A549 (cell line): ENCODE data around the gene TRAF7. TPM values are rescaled to one million over a fixed set of nuclear protein-coding genes. Genes with fewer than 3 reads are reported as not detected.
A peak's percentile ranks its signal among the peaks of the same experiment; 100 is the strongest.

ENCODE experiments used
- ATAC-seq, 2 experiments: fragments of 200-7000 bp in 1 of 2; fragments of >200 bp in 1 of 2; cut with Nextera tagmentation in 1 of 2; cut with Tn5 transposase in 1 of 2; 3 replicates each; pipeline versions ENCODE4 v1.8.0 to v1.9.1; 2018 to 2020; ENCODE audit warnings: mild to moderate bottlenecking in 1 of 2, moderate library complexity in 1 of 2
- CTCF ChIA-PET: fragments of 300-600 bp; sonication (Branson Sonifier 250); formaldehyde crosslinking; extraction: SDS; loops from one replicate; lab custom pipeline; 2021; ENCODE audit warnings: antibody characterized with exemption, inconsistent platforms; lab: Yijun Ruan, JAX
- POLR2A ChIA-PET: fragments of 350-600 bp; formaldehyde crosslinking; extraction: SDS; loops from one replicate; lab custom pipeline; 2021; ENCODE audit warnings: antibody characterized with exemption, inconsistent platforms; lab: Yijun Ruan, JAX
- DNase-seq, 2 experiments: peaks; one replicate each; pipeline versions ENCODE4 v3.0.0 to v3.0.0-alpha.2; 2011 to 2016; ENCODE audit warnings: low read depth in 1 of 2, low spot score in 1 of 2
- FAIRE-seq: peaks from 2 replicates; lab custom pipeline; 2011; peaks lifted over from hg19 to GRCh38; lab: Jason Lieb, UNC
- H3K27ac ChIP-seq, 2 experiments: fragments of >200 bp; sonication (Bioruptor Twin); formaldehyde crosslinking; 3 replicates each; pipeline ENCODE4 v1.5.1; 2016 to 2017
- H3K4me1 ChIP-seq: fragments of >200 bp; sonication (Bioruptor Twin); formaldehyde crosslinking; 3 replicates; pipeline ENCODE4 v1.6.1; 2016
- H3K4me2 ChIP-seq: fragments of >200 bp; sonication (Bioruptor Twin); formaldehyde crosslinking; 3 replicates; pipeline ENCODE4 v1.6.1; 2016
- H3K4me3 ChIP-seq: fragments of >200 bp; sonication (Bioruptor Twin); formaldehyde crosslinking; 3 replicates; pipeline ENCODE4 v1.5.1; 2016
- H3K9me3 ChIP-seq: fragments of >200 bp; sonication (Bioruptor Twin); formaldehyde crosslinking; 3 replicates; pipeline ENCODE4 v1.6.1; 2016
- CEBPB ChIP-seq, 2 experiments: fragments of >200 bp in 1 of 2; sonication (Bioruptor Twin) in 1 of 2; formaldehyde crosslinking in 1 of 2; IDR thresholded peaks; 2 replicates each; pipeline ENCODE4 v1.6.1; 2012 to 2016
- CHD4 ChIP-seq: fragments of 200-600 bp; sonication (generic); IDR thresholded peaks from 2 replicates; pipeline ENCODE4 v1.6.1; 2016; ENCODE audit warnings: antibody characterized with exemption, mild to moderate bottlenecking, borderline replicate concordance
- CTCF ChIP-seq: fragments of >200 bp; sonication (Bioruptor Twin); formaldehyde crosslinking; IDR thresholded peaks from 3 replicates; pipeline ENCODE4 v1.5.1; 2016
- EP300 ChIP-seq, 2 experiments: fragments of >200 bp; sonication (Bioruptor Twin); formaldehyde crosslinking; IDR thresholded peaks; 2 replicates in 1 of 2; 3 replicates in 1 of 2; pipeline ENCODE4 v1.6.1; 2016 to 2017
- ESRRA ChIP-seq: fragments of 150-350 bp; IDR thresholded peaks from 2 replicates; pipeline ENCODE4 v1.6.1; 2014; ENCODE audit warnings: mild to moderate bottlenecking, low read length, borderline replicate concordance
- HOXB13 ChIP-seq: fragments of 250-450 bp; sonication (Bioruptor Pico); IDR thresholded peaks from 2 replicates; pipeline ENCODE4 v1.5.0; 2020; ENCODE audit warnings: low read depth, mild to moderate bottlenecking, moderate library complexity
- JUN ChIP-seq, 2 experiments: fragments of >200 bp; sonication (Bioruptor Twin); formaldehyde crosslinking; IDR thresholded peaks; 2 replicates in 1 of 2; 3 replicates in 1 of 2; pipeline ENCODE4 v1.6.1; 2016 to 2017
- KDM1A ChIP-seq: fragments of 200-600 bp; sonication (generic); IDR thresholded peaks from 2 replicates; pipeline ENCODE4 v1.6.1; 2016; ENCODE audit warnings: low read depth, mild to moderate bottlenecking
- MAFK ChIP-seq: fragments of 450-650 bp; IDR thresholded peaks from 2 replicates; pipeline ENCODE4 v1.6.1; 2014; ENCODE audit not compliant: partially characterized antibody
- MAZ ChIP-seq: fragments of 150-350 bp; IDR thresholded peaks from 2 replicates; pipeline ENCODE4 v1.6.1; 2014; ENCODE audit warnings: antibody characterized with exemption, low read depth, low read length, borderline replicate concordance
- MYC ChIP-seq: IDR thresholded peaks from 2 replicates; pipeline ENCODE4 v1.6.1; 2012; ENCODE audit warnings: mild to moderate bottlenecking, inconsistent platforms, low read length, improper control_type of control experiment, borderline replicate concordance
- NR3C1 ChIP-seq: fragments of >200 bp; sonication (Bioruptor Twin); formaldehyde crosslinking; IDR thresholded peaks from 3 replicates; pipeline ENCODE4 v1.6.1; 2017
- PHF8 ChIP-seq: fragments of 200-600 bp; sonication (generic); IDR thresholded peaks from 2 replicates; pipeline ENCODE4 v1.6.1; 2016; ENCODE audit warnings: low read depth, mild to moderate bottlenecking, antibody characterized with exemption, moderate library complexity, borderline replicate concordance
- POLR2A ChIP-seq: IDR thresholded peaks from 2 replicates; pipeline ENCODE4 v1.6.1; 2012; ENCODE audit warnings: mild to moderate bottlenecking, low read length
- RARB ChIP-seq: fragments of 250-450 bp; sonication (Bioruptor Pico); IDR thresholded peaks from 2 replicates; pipeline ENCODE4 v1.8.0; 2021; ENCODE audit warnings: mild to moderate bottlenecking, moderate library complexity
- RCOR1 ChIP-seq: fragments of 150-350 bp; IDR thresholded peaks from 2 replicates; pipeline ENCODE4 v1.6.1; 2014; ENCODE audit warnings: antibody characterized with exemption, low read length, low read depth
- REST ChIP-seq: fragments of 200-600 bp; sonication (generic); IDR thresholded peaks from 2 replicates; pipeline ENCODE4 v1.6.1; 2016; ENCODE audit warnings: antibody characterized with exemption, mild to moderate bottlenecking, moderate library complexity
- TFCP2L1 ChIP-seq: fragments of 250-450 bp; sonication (Bioruptor Pico); IDR thresholded peaks from 2 replicates; pipeline ENCODE4 v1.5.0; 2021; ENCODE audit warnings: mild to moderate bottlenecking
- ZNF302 ChIP-seq: fragments of 250-450 bp; sonication (Bioruptor Pico); IDR thresholded peaks from 2 replicates; pipeline ENCODE4 v1.9.0; 2021; ENCODE audit warnings: inconsistent platforms, mild to moderate bottlenecking, moderate library complexity
- WGBS: methylation state at CpG from one replicate; pipeline ENCODE4 v1.1.6; 2017; ENCODE audit errors: missing lambda C conversion rate; 5-methylcytosine and 5-hydroxymethylcytosine counted together
- polyA plus RNA-seq, 4 experiments: library from polyadenylated mRNA; depleted of rRNA in 3 of 4; stranded (reverse); fragments of >200 nt; fragmentation: RNase III in 1 of 4; extraction: RNeasy Plus Mini Kit Qiagen cat#74134 plus additional on column Dnase treatment in 1 of 4; gene quantifications; 2 replicates in 3 of 4; 3 replicates in 1 of 4; pipeline ENCODE4 v1.2.3, GENCODE V29; 2011 to 2017

The TRAF7 gene
- polyA plus RNA-seq, 2 of the 4 experiments (the other 2 are of a cell fraction): 31.9 to 50.0 TPM

GRCh38 chr16:2212362-2213324 lies 57.1 kb downstream of the TRAF7 start:
- 57% methylated on average over 18 of the region's 19 CpGs for whole genome bisulfite sequencing
- POLR2A ChIA-PET: interaction anchor here (1.1 kb wide), 1 partner anchor 57 kb away, joined by 3 read pairs; the partner anchor contains the start of gene TRAF7
- no peak for FAIRE-seq
- H3K4me1 ChIP-seq: peaks cover 30% of the 10 kb centered on the region
- CTCF ChIA-PET: interaction anchor here (1.0 to 1.3 kb wide), 3 partner anchors 13 to 288 kb away, joined by 3 read pairs; no protein-coding TSS in a partner anchor
- no peak for ATAC-seq
- H3K4me3 ChIP-seq: peak overlapping the region; percentile 98
- peak overlapping the region; percentile 100 for H3K4me2 ChIP-seq
- no peak for DNase-seq
- TF ChIP-seq CTCF: no peak
- TF ChIP-seq RCOR1: no peak
- TF ChIP-seq POLR2A: no peak
- no peak for TF ChIP-seq REST
- no peak for TF ChIP-seq EP300 (IDR thresholded peaks at IDR 0.05)
- TF ChIP-seq ZNF302: no peak
- TF ChIP-seq NR3C1: no peak
- no peak for TF ChIP-seq MAFK
- TF ChIP-seq KDM1A: no peak
- TF ChIP-seq HOXB13 (CRISPR knock-in tag): no peak
- TF ChIP-seq CHD4: no peak
- TF ChIP-seq ESRRA: no peak
- no peak for TF ChIP-seq MYC
- TF ChIP-seq JUN (IDR thresholded peaks at IDR 0.05): no peak; a peak in 1 of 5 replicates
- TF ChIP-seq TFCP2L1: no peak
- TF ChIP-seq CEBPB (IDR thresholded peaks at IDR 0.05): no peak
- TF ChIP-seq RARB (CRISPR knock-in tag): no peak
- TF ChIP-seq, all 56 proteins: peak for 0
- Histone ChIP-seq H3K27ac (peak overlapping the region in 1 of 2 experiments; percentile 95; a peak in 3 of 6 replicates), H3K9me3 (no peaks in the 10 kb centered on the region)

DNA sequence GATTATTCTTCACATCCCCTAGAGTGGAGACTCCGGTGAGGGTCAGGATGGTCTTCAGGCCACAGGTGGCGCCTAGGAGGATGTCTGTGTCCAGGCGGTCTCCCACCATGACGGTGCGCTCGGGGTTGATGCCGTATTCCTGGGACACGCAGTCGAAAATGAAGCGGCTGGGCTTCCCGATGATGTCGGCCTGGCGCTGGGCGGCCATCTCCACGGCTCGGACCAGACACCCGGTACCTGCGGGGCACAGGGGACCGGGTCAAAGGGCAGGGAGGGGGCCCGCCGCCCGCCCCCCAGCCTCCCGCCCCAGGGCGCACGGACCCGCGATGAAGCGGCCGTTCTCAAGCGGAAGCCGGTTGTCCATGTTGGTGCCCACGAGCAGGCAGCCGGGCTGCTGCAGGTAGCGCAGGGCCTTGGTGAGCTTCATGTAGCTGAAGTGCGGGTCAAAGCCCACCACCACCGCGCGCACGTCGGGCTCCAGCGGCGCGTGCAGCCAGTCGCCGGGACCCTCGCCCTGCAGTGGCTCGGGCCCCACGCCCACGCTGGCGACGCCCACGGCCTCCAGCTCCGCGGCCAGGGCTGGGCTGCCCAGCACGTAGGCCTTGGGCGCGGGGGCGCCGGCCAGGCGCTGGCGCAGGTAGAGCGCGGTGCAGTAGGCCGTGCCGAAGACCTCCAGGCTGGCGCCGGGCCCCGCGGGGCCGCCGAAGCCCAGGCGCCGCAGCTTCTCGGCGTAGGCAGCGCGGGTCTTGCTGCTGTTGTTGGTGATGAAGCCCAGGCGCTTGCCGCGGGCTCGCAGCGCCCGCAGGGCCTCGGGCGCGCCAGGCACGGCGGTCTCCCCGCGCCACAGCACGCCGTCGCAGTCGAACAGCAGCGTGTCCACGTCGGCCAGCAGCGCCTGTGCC lies 58.5 kb downstream of the TRAF7 start:
- Histone ChIP-seq H3K4me3 (peak overlapping the region; percentile 98), H3K4me1 (peaks cover 30% of the 10 kb centered on the region), H3K4me2 (peak overlapping the region; percentile 100), H3K9me3 (no peaks in the 10 kb centered on the region), H3K27ac (peak overlapping the region; percentile 89 to 95)
- TF ChIP-seq PHF8 (peak; percentile 54; the same call in 1 of the 2 replicates), MAZ (no peak)
- 0% methylated on average over 18 of the region's 98 CpGs for WGBS
- ATAC-seq (peak in 1 of 2 experiments; percentile 28; a peak in 3 of 6 replicates), FAIRE-seq (no peak), DNase-seq (no peak)
- ChIA-PET POLR2A (interaction anchor here (1.0 to 3.1 kb wide), 9 partner anchors 8 to 468 kb away, joined by 3 to 31 read pairs (median 5); partner anchors contain the start of genes ECI1, KCTD5, MLST8 and TRAF7), CTCF (interaction anchor here (1.0 kb wide), 2 partner anchors 8 to 11 kb away, joined by 3 read pairs; partner anchors contain the start of gene MLST8)
